NCI-H345 treated with DMSO at 0.1 percent for 48 hours (cell line): ENCODE results near the gene PUS10.
"Not testable (repeated sequence)": the region's sequence is repeated elsewhere in the genome, so short reads cannot be mapped to it uniquely, and the experiment has no call there.

Source experiments
- DNase-seq: peaks from one replicate; lab custom pipeline; 2025; ENCODE audit not compliant: unreplicated experiment; lab: John Stamatoyannopoulos, UW

The PUS10 gene

DNA sequence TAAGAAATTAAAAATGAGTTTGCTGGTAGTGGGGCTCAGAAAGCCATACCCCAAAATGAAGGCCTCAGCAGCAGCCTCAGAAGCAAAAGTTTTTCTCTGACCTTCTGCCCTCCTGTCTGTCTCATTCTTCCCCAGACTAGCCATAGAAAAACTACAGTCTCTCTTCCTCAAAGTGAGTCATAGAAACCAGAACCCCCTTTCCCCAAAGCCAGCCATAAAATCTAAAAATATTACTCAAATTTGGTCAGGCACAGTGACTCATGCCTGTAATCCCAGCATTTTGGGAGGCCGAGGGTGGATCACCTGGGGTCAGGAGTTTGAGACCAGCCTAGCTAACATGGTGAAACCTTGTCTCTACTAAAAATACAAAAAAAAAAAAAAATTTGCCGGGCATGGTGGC, 5.8 kb downstream of the PUS10 start:
- DNase-seq: not testable (repeated sequence)

DNA sequence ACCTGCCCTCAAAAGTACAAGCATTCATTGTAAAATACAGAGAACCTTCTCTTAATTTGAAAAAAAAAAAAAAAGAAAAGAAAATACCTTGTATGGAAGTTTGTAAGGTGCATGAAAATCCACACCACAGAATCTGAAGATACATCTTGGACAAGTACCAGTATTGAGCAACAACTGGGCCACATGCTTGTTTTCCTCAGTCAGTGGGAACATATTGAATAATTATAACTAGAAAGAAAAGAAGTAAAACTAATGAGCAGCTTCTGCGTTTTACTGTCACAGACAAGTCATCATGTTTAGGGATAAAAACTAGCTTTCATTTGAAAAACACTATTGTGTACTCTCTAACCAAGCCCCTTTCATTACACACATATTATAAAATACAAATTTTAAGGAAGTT, 6.4 kb downstream of the PUS10 start:
- no peak for DNase-seq

- DNase-seq: no peak
Observed at GRCh38 chr2:61009355-61009754, 8.7 kb downstream of the PUS10 start.

DNA sequence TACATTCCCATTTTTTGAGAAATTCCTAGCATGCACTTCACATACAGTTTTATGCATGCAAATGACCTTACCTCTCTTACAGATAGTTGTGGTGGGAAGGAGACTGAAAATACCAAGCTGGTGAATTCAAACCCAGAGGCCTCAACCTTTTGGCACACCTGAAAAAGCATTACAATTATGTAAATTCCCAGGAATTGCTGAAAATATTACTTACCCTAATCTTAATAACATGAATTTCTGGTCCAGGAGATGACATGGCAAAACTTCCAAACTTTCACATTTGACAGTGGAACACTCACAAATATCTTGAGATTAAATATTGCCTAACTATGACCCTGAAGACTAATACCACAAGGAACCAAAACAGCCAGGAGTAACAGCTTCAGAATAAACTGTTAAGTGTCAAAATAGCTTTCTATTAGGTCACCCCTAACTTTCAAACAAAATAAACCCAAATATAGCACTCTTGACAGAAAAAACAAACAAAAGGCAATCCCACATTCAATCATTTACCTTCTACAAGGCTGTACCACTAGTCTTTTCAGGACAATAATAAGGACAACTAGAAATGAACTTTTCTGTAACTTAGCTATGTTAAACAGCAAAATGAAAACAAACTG, 11.5 kb downstream of the PUS10 start:
- DNase-seq: no peak

- no peak for DNase-seq
Observed at GRCh38 chr2:61005736-61006135, 12.3 kb downstream of the PUS10 start.

DNA sequence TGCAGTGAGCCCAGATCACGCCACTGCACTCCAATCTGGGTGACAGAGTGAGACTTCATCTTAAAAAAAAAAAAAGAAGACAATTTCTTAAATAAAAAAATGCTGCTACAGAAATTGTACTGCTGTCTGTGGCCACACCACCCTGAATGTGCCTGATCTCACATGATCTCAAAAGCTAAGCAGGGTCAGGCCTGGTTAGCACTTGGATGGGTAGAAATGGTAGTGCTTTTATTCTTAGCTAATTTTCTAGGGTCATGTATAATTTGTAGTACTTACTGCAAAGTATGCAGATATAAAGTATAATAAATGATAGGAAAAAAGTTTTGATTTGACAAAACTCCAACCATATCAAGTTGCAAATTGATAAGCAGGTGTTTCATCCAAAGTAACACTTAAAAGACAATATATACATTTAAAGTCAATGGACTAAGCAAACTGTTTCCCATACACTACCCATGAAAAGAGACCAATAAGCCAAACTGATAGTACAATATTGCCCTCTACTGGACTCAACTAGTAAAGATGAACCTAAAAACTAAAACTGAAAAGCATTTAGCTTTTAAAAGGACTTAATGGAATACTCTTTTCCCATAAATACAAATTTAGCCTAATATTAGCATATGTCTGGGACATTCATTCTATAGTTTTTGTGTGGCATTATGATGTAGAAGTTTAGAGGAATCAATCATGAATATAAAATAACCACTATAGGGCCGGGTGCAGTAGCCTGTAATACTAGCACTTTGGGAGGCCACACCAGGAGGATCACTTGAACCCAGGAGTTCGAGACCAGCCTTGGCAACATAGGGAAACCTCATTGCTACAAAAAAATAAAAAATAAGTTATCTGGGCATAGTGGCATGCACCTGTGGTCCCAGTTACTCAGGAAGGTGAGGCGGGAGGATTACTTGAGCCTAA, 19.2 kb downstream of the PUS10 start:
- DNase-seq: peak; percentile 44

DNA sequence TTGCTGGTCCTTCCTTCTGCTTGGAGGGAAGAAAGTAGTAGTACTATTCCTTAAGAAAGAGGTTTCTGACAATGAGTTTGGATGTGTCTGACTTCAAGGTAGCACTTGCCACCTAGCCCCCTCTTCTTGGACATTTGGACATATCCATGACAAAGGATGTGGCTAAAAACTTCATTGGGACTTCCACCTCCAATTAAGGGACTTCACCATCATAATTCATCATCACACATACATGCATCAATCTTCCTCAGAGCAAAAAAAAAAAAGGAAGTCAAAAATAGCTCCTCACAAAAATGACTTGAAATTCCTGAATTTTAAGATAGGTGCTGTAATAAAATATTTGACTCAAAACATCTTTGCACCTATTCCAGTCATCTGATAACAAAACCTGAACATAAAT, 23.9 kb downstream of the PUS10 start:
- DNase-seq: no peak

DNA sequence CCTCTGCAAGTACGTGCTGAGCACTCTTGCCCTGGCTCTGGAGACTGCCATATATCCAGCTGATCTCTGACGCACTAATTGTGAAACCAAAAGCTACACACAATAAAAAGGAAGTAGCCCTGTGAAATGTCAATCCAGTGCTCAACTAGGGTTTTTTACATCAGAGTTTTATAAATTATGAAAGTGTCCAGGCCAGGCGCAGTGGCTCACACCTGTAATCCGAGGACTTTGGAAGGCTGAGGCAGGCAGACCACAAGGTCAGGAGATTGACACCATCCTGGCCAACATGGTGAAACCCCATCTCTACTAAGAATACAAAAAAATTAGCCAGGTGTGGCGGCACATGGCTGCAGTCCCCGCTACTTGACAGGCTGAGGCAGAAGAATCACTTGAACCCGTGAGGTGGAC, 25.1 kb downstream of the PUS10 start:
- no peak for DNase-seq

DNA sequence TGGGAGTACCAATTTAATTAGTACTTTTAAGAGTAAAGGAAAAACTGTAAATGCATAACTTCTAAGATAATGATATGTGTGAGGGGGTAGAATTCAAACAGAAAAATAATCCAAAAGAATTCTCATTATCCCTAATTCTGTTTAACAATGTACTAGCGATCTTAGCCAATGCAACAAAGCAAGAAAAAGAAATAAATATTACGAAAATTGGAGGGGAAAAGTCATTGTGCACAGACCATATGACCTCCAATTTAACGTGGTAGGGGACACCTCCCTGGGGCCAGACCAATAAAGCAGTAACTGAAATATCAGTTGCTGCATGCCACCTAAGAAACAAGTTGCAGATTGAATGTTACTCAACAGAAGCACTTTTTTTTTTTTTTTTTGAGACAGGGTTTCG, 26.4 kb downstream of the PUS10 start:
- no peak for DNase-seq

DNA sequence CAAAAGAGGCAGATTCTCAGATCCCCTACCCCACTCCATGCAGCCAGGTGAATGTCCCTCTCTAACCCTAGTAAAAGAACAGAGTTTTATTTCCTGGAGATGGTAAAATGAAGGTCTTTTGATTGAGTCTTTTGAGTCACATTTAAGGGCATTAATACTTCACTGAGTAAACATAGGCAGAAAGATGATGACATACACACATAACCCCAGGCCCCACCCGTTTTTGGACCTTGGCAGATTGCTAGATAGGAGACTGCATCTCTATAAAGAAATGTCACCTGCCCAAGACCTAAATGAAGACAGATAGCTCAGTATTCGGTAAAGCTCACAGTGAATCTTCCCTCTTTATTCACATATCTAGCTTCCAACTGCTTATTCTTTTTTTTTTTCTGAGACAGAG, 28.8 kb downstream of the PUS10 start:
- DNase-seq: no peak

- DNase-seq: not testable (repeated sequence)
Observed at GRCh38 chr2:60987656-60988055, 30.4 kb downstream of the PUS10 start.

- no peak for DNase-seq
Observed at GRCh38 chr2:60987041-60987440, 31.0 kb downstream of the PUS10 start.

GRCh38 chr2:60984720-60985119, 33.3 kb downstream of the PUS10 start:
- no peak for DNase-seq

DNA sequence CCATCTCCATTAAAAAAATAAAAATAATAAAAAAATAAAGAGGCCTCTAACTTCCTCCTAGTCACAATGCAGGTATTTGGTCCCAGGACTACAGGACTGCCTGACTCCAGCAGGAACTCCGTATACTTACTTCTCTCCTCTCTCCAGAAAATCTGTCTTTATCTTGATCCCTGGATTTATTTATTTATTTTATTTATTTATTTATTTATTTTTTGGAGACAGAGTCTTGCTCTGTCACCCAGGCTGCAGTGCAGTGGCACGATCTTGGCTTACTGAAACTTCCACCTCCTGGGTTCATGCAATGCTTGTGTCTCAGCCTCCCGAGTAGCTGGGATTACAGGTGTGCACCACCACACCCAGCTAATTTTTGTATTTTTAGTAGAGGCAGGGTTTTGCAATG, 36.0 kb downstream of the PUS10 start:
- DNase-seq: not testable (repeated sequence)

DNA sequence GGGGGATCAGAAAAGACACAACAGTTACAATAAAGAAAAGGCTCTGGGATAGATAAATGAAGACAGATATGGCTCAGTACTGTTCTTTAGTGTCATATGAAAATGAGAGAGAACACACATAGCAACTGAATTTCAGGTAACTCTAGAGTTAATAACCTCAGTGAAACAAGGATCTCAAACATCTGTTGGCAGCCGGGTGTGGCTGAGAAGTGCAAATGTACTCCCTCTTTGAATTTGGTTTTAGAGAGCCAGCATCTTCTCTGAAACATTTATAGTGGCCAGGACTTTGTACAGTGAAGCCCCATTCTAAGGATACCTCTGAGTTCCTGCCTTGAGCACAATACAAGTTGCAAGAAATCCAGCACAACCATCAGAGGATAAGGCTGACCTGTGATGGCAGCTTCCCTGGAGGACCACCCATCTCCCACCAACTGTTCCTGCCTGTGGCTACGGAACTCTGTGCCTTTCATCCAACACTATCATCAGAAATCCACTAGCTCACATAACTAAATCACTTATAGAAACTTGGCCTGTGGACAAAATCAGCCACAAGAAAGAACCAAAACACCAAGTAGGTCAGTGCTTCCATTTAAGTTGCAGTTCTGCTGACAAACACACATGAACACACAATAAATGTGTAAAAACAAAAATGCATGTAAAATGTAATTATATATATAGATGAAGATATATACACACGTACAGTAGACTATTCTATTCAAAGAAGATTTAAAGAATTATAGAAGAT, 37.8 kb downstream of the PUS10 start:
- no peak for DNase-seq

DNA sequence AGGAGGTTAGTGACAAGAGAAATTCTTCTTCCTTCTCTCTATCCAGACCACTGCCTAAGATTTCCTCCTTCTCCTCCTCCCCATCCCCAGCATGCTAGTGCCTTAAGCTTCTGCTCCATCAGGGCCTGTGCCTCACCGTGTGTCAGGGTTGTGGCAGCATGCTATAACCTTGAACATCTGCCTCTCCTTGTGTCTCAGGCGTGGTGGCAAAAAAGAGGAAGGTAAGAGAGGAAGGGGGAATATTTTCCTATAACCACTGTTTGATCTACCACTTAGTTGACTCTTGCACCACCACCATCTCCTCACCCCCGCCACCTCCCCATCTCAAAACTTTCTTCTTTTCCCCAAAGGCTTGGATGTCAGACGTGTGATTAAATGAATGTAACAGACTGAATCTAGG, 38.8 kb downstream of the PUS10 start:
- no peak for DNase-seq

- DNase-seq: no peak
Observed at GRCh38 chr2:60977562-60977895, 40.5 kb downstream of the PUS10 start.

DNA sequence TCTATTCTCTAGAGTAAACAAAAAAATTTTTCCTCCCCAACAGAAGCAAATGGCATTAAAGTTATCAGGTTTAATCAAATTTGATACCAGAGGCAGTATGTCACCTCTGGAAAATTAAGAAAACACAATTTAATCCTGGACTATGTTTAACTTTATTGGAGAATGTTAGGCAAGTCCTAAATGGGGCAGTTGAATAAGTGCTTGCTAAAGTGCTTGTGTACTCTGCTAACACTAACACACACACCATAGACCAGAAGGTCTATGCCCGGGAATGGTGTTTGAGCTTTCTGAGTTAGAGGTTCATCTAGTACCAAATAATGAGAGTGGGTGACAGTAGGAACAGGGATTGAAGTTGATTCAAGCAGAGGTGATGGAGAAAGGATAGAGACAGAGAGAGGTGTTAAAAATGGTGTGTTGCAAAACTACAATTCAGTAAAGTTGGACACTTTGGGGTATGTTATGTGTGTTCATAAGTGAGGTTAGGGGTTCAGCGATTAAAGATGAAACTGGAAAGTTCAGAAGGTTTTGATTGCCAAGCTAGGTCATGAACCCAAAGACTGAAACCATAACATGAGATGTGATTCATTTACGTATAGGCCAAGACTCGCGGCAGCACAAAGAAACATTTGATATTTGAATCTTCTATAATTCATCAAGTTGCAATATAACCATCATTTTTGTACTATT, 41.0 kb downstream of the PUS10 start:
- no peak for DNase-seq

DNA sequence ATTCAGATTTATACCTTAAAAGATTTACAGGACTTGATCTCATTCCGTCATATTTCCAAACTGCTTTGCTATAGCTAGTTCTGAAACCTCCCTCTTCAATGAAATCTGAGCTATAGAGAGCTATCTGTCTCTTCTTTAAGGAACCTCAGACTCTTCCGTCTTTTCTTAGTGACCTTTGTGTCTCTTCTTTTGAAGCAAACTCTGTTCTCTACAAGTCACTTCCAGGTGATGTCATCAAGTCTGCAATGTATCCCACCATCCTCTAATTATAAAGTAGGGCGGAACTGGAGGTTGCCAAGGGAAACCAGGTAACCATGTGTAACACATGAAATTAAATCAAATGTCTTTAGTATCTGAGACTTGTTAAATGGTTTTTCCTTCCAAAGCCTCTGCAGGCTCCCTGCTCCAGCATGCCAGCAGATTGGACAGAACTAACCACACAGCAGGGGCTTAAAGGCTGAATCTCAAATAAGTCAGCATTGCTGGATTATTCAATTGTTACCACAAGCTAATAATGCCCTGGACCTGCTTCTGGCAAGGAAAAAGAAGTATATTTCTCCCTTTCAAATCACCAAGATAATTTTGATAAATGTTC, 41.7 kb downstream of the PUS10 start:
- DNase-seq: no peak

GRCh38 chr2:60974652-60975051, 43.4 kb downstream of the PUS10 start:
- no peak for DNase-seq

DNA sequence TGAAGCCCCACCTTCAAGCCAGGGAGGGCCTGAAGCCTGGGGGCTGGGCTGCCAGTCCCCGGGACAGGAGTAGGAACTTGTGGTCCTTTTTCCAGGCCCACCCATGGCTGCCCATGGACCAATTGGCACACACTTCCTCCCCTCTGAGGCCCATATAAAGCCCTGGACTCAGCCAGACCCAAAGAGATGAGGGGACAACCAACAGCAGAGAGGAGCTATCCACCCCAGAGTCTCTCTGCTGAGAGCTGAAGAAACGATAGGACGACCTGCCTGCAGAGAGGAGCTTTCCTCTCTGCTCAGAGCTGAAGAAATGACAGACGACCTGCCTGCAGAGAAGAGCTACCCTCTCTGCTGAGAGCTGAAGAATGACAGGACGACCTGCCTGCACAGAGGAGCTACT, 44.4 kb downstream of the PUS10 start:
- DNase-seq: no peak
